GM19397 (cell line): ENCODE results near the gene RERG.

Source experiments
- ATAC-seq: cut with Tn5 transposase; IDR thresholded peaks from one replicate; pipeline ENCODE4 v1.9.1; 2021; ENCODE audit warnings: mild to moderate bottlenecking, moderate library complexity; ENCODE audit not compliant: unreplicated experiment

RERG gene

DNA sequence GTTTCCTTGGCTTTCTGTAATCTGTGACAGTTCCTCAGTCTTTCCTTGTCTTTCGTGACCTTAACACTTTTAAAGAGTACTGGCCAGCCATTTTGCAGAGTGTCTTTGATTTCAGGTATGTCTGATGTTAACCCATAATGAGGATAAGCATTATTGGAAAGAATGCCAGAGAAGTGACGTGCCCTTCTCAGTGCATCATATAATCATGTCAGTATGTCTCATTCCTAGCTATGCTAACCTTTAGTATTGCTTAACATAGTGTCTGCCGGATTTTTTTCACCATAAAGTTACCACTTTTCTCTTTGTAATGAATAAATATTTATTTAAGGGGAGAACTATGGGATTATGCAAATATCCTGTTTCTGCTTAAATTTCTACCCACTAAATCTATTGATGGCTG lies 28.5 kb downstream of the RERG start:
- no peak for ATAC-seq

DNA sequence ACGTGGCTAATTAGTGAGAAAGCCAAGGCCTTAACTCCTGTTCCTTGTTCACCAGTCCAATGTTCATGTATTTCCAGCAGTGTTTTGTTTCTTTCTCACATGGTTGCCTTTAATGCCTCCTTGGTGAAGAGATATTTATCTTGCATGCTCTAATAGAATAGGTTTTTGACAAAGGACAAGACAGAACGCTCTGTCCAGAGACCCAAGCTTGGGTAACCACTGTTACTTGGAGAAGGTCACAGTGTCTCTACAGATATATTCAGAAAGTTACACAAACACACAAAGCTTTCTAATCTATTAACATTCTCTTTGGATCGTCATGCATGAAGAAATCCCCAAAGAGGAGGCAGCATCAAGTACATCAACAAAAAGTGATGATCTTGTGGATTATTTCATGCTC lies 33.1 kb downstream of the RERG start:
- no peak for ATAC-seq

DNA sequence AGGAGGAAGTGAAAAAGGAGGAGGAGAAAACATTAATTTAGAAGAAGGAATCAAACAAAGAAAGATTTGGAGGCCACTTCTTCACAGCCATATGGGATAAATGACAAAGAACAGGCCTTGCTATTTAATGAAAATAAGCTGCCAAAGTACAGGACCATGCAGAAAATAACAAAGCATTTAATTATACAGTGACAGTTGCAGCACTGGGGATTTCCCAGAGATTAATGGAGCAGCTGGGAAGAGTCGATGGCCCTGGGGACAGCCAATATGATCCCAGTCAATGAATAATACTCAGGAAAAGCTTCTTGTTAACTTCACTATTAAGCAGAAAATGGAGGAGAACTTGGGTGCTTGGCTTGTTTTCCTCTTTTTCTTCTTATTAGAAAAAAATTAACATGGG lies 34.6 kb downstream of the RERG start:
- ATAC-seq, result no peak

DNA sequence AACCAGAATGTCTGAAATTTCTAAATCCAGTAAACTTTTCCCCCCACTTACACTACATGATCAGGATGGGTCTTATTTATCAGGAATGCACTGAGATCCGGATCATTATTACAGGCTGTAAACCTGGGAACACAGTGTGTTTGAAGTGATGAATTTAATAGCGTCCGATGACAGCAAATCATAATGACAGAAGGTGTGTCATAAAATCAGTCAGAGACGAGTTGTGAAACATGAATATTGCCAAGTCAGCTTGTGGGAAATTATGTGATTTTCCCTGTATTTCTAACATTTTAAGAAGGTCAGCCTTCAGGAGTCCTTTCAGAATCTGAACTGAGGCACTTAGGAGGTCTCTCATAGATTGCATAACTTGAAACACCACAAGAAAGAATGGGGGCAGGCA lies 36.7 kb downstream of the RERG start:
- ATAC-seq, result no peak

DNA sequence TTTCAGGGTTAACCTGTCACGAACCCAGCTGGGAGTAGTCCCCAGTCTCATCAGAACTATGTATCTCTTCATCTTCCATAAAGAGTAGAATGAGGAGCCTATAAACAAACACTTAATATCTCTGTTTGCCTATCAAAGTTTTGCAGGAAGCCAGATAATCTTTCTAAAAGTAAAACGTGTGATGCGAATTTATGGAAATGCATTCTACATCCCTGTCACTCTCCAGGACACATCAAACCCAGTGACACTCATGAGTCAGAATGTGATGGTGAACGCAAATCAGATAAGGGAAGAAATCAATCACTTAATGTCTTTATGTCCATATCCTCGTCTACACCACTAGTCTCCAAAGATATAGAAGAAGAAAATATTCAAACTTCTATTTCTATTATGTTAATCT lies 37.4 kb downstream of the RERG start:
- ATAC-seq, result no peak

DNA sequence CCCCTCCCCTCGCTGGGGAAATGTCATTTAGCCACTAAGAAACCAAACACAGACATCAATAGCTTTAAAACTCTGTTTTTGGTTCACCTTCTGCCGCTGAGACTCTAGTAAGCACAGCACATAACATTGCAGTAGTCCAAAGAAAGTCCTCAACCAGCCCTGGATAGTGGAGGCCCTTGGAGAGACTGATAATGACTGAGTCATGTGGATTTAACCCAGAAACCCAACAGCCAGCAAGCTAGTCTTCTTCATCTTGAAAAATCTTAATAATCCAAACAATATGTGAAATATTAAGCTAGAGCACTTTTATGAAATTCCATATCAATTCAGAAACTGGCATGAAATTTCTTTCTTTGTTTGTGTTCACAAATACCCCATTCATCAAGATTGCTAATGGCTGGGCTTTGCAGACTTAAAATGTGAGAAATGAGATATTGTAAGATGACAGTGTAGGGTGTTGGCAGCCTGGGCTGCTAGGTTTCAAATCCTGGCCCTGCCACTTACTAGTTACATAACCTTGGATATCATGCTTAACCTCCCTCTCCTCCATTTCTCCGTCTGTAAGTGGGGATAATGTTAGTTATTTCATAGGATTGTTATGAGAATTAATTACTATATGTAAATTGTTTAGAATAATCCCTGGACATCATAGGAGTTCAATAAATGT lies 40.1 kb downstream of the RERG start:
- ATAC-seq, result no peak

DNA sequence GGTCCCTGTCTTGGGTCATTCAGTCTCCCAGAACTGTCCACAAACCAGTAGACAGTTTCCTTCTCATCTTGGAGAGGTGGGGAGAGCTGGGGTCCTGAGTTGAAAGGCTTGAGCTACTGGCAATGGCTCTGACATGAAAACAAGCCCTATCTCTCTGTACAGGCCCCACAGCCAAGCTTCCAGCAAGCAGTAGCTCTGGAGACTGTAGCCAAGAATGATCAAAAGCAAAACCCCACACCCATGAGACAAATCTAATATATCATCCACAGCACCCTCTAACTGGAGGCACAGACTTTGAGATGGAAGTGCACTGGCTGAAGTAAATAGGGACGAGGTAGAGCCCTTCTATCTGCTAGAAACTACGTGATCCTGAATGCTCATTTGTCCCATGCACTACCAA lies 40.9 kb downstream of the RERG start:
- no peak for ATAC-seq

DNA sequence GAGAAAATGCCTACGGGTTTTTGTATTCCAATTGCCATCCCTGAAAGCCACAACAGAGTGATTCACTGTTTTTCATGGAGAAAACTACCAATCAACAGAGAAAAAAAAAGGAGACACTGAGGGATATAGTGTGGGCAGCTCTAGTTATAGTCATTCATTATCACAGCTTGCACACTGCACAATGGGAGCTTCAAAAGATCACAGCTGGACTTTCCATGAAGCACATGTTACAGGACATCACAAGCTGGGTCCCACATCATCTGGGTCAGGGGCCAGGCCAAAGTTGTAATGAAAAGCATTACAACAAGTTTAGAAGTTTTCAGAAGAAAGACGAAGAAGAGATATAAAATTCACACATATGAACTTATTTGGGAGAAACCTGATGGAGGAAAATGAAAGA lies 41.5 kb downstream of the RERG start:
- no peak for ATAC-seq

DNA sequence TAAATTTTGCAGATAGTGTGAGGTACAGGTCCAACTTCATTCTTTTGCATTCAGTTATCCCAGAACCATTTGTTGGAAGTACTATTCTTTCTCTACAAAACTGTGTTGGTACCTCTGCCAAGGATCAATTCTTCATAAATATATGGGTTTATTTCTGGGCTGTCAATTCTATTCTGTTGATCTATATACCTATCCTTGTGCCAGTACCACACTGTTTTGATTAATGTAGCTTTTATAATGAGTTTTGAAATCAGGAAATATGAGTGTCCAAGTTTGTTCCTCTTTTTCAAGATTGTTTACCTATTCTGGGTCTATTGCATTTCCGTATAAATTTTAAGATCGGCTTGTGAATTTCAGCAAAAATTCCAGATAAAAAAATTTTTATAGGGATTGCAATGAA lies 48.1 kb downstream of the RERG start:
- no peak for ATAC-seq

DNA sequence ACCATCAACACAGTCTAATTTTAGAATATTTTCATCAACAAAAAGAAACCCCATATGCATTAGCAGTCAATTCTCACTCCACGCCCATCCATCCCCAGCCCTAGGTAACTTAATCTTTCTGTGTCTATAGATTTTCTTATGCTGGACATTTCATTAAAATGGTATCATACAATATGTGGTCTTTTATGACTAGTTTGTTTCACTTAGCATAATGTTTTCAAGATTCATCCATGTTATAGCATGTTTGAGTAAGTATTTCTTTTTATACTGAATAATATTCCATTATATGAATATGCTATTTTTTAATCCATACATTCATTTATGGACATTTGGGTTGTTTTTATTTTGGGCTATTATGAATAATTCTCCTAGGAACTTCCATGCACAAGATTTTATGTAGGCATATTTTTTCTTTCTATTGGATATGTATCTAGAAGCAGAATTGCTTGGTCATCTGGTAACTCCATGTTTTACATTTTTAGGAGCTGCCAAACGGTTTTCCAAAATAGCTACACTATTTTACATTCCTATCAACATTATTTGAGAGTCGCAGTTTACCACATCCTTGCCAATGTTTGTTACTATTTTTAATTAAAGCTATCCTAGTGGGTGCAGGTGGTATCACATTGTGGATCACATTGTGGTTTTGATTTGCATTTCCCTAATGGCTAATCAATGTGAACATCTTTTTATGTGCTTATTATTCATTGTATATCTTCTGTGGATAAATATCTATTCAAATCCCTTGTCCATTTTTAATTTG lies 49.0 kb downstream of the RERG start:
- no peak for ATAC-seq

DNA sequence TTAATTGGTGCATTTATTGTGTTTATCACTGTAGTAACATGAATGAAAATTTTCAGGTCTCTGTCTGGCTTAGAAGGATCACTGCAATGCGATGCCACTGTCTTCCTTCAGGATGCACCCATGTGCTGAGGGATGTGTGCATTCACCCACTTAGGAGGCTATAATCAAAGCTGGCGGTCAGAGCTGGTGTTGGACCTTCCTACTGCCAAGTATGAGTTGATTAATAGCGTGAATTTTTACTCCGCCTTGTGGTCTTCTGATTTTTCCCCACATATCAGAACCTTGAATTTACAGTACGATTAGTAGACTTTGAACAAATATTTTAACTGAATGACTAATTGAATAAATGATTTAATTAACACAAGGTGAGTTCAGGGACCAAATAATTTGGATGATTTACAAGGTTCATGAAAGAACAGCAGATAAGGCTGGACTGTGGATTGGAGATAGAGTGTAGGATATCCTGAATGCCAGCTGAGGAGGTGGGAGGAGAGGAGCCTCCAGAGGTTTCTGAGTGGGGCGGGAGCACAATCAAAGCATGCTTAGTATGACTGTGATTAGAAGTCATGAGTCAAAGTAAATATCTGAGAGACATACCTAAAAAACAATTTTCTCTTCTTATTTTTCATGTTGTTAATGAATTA lies 50.1 kb downstream of the RERG start:
- no peak for ATAC-seq

DNA sequence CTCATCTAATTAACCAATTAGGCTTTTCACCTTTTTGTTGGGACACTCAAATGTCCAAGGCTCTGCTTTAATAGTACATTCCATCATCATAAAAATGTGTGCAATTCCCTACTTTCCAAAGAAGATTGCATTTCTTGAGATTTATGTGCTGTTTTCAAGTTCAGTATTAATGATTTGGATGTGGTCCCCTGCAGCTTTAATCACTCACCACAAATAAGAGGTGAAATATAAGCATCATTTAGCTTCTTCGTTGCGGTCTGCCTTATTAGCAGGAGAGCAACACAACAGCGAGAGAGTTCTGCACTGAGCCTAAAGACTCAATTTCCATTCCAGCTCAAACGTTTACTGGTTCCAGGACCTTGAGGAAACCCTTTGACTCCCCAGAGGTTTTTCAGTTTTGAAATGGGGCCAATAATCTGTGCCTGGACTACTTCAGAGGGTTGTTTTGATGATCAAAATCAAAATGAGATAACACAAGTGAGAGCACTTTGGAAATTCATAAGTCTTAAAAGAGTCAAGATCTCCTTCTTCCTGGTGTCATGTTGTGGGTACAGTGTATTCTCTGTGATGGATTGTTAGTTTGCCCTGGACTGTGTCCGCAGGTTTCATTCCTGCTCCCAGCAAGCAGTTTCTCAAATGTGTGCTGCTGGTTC lies 53.1 kb downstream of the RERG start:
- no peak for ATAC-seq

DNA sequence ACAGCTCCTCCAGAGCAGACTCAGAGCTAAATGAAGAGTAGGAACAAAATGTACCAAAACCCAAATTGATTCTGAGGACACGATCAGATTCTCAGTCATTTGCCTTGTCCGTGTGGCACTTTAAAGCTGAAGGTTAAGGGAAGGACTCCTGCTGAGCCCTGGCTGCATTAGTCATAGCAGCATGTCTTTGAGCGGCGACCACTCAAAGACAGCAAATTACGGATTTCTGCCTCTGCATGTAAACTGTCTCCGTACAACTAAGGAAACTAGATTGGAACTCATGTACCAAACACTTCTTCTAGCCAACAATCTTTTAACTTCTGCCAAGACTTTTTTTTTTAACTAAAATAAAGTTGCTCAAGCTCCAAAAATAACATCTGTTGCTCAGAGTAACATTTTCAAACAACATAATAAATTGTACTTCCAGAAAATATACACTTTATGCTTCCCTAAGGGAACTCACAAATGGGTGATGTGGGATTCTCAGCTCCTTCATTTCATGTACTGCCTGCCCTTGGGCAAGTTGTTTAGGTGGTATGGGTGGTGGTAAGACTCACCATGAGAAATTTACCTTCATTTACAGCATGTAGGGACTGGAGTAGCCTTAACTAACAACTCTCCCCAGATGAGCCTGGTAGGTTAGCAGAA lies 56.1 kb downstream of the RERG start:
- no peak for ATAC-seq

DNA sequence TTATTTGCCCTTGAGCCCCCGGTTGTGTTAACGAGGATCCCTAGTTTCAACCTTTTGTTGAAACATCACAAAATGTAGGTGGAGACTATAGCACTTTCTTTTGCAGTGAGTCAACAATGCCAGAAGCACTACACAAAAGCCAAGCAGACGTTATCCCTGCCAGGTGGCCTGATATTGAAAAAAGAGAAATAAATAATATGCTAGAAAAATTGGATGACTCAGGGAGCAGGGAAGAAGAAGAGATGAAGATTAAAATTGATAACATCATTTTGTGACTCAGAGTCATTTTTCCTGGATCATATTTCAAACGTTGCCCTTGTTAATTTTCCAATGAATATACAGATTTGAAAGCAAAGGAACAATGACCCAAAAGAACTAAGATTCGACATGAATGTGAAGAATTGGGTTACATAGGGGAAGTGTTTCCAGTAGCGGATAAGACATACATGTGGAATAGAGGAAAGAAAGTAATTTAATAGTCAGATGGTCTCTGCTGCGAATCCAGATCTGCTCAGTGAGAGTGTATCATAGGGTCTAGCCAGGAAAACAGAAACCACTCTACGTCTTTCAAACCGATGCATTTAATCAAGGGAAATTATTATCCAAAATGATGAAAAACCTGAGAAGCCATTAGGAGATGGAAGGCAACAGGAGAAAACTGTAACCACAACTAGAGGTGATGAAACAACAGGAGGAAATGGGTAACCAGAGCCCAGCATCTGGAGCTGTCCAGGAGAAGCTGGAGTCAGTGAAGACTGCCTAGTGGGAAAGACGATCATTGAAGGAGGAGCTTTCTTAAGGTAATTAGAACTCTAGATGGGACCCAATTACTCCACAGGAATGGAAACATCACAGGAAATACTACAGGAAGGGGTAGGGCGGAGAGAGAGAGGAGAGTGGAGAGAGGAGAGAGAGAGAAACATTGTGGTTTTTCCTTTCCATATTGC lies 57.9 kb downstream of the RERG start:
- no peak for ATAC-seq

DNA sequence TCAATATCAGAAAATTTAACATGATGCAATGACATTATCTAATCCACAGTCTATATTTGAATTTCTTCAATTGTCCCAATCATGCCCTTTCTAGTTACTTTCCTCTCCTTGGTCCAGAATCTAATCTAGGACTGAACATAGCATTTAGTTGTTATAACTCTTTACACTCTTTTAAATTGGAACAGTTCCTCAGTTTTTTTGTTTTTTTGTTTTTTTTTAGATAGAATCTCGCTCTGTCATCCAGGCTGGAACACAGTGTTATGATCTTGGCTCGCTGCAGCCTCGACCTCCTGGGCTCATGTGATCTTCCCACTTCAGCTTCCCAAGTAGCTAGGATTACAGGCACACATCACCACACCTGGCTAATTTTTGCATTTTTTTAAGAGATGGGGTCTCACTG lies 63.1 kb downstream of the RERG start:
- ATAC-seq, result no peak

DNA sequence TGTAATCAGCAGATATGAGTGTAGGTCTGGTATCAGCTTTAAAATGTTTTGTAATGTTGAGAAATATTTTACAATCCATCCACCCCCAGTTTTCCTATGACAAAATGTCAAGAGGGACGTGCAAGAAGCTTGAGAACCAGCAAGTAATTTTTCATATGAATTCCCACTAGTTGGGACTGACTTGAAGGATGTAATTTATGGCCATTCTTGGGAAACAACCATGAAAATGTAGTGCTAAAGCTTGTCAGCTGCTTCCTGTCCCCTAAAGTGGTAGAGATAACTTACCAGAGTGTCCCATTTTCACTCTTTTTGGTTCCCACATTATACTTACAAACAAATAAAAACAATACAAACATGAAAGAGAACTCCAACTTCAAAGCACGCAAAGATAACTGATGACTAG lies 63.9 kb downstream of the RERG start:
- ATAC-seq, result no peak

DNA sequence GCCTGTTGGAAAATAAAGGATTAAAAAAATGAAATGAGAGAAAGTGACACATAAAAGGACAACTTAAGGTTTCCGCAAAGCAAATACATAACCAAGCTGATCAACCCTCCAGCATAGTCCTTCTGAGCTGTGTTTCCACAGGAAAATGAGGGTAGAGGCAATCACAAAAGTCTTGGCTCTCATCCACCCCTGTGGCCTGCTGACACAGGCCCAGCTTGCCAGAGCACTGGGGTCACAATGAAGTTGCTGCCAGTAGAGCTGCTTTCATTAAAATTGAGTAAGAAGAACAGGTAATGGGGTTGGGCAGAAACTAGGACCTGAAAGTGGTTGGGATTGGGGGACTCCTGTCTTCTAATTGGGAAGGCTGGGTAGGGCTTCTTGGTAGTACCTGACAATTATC lies 65.9 kb downstream of the RERG start:
- ATAC-seq, result no peak

DNA sequence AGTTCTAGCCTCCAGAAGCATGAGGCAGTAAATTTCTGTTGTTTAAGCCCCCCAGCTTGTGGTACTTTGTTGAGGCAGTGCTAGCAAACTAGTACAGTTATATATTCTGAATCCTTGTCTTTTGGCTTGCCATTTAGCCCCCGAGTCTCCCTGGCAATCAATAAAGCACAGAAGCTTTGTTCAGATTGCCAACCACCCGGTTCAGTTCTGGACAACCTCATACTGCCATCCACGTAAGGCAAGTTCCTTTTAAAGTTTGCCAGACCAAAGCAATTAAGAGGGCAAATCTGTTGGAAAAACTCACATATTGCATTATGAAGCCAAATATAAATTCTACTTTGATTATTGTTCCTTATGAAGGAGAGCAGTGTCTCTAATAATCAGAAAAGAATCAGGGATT lies 67.1 kb downstream of the RERG start:
- ATAC-seq, result no peak

DNA sequence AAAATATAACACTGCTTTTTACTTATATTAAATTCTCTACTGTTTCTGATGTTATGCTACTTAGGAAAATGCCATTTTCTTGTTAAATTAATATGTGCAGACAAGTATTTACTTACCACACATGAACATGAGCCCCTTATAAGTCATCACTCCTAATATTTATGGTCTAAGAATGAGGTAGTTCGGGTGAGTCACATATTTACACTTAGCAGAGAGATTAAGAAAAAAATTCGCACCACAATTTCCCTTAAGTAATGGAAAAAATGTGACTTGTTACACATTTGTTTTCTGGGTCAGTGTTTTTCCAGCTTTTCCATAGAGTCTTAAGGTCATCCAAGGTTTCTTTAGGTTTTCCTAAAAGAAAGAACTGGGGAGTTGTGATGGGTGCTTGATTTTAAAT lies 68.3 kb downstream of the RERG start:
- no peak for ATAC-seq

DNA sequence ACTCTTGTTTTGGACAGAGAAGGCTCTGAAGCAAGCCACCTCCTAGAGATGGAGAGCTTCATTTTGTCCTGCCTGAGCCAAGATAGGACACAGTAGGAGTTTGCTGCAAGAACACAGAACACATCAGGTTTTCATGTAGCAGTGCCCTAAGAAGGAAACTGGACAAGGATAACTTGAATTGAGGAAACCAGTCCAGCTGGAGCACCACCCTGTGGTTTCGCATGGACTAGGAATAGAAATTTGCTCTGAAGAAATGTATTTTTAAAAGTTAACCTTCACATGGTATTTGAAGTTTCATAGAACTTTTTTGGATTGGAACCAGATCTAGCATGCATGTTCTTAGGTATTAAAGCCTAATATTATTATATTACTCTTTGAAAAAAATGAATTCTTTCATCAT lies 68.8 kb downstream of the RERG start:
- no peak for ATAC-seq
